ENCODE measurements around the gene ZNF362. TPM values are rescaled to one million over a fixed set of nuclear protein-coding genes. Genes with fewer than 3 reads are reported as not detected.
A peak's percentile ranks its signal among the peaks of the same experiment; 100 is the strongest.

The ZNF362 gene
- total RNA-seq, 1 experiment from 2014 or later, result 26.9 TPM

DNA sequence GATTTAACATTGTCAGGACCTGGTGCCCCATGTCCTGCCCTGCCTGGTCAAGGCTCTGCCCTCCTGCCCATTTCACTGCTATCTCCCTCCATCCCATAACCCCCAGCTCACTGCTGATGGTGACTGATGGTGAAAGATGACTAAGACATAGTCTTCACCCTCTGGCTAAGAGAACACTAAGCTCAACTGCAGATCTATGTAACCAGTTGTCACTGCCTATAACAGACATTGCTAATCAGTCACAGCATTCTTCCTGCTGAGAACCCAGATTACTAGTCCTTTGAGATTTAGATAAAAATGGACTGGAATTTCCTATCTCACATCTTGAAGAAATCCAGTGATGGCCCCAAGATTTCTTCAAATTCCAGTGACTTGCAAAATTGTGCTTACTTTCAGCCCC lies 8.0 kb upstream of the ZNF362 start:
- H3K9me3 Mint-ChIP-seq (ENCODE audit: unreplicated experiment), result peaks cover 10% of the 10 kb centered on the region
- peak overlapping the region; percentile 11 for H3K27ac Mint-ChIP-seq (ENCODE audit: unreplicated experiment)
- no peaks in the 10 kb centered on the region for H3K27me3 Mint-ChIP-seq (ENCODE audit: insufficient read depth, unreplicated experiment)
- peaks cover 18% of the 10 kb centered on the region for H3K4me1 Mint-ChIP-seq (ENCODE audit: low read depth, unreplicated experiment)
- Histone ChIP-seq H3K27me3 (replicated peaks; ENCODE audit: control insufficient read depth, insufficient read depth, low read length) (no peaks in the 10 kb centered on the region), H3K4me1 (peaks cover 51% of the 10 kb centered on the region), H3K9me3 (no peaks in the 10 kb centered on the region), H3K36me3 (ENCODE audit: control insufficient read depth, insufficient read depth, low read length) (no peaks in the 10 kb centered on the region), H3K4me3 (ENCODE audit: low read depth, low read length) (no peak overlapping the region)
- CTCF ChIA-PET, result no interaction called here
- POLR2A ChIA-PET, result no interaction called here
- DNase-seq, result no peak
- intact Hi-C loops (cut with micrococcal nuclease; ENCODE audit: unreplicated experiment), result no loop called here
- BruUV-seq (replicated peaks), result no TSS peak
- no peak overlapping the region for H3K4me3 Mint-ChIP-seq (ENCODE audit: unreplicated experiment)
- TF ChIP-seq, protein P1, sequence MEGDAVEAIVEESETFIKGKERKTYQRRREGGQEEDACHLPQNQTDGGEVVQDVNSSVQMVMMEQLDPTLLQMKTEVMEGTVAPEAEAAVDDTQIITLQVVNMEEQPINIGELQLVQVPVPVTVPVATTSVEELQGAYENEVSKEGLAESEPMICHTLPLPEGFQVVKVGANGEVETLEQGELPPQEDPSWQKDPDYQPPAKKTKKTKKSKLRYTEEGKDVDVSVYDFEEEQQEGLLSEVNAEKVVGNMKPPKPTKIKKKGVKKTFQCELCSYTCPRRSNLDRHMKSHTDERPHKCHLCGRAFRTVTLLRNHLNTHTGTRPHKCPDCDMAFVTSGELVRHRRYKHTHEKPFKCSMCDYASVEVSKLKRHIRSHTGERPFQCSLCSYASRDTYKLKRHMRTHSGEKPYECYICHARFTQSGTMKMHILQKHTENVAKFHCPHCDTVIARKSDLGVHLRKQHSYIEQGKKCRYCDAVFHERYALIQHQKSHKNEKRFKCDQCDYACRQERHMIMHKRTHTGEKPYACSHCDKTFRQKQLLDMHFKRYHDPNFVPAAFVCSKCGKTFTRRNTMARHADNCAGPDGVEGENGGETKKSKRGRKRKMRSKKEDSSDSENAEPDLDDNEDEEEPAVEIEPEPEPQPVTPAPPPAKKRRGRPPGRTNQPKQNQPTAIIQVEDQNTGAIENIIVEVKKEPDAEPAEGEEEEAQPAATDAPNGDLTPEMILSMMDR (IDR thresholded peaks at IDR 0.05; ENCODE audit: insufficient read depth in 1 of 2, low read depth in 1 of 2, low read length in 1 of 2, severe bottlenecking in 1 of 2, unreplicated experiment in 1 of 2), result no peak
- no peaks in the 10 kb centered on the region for H3K36me3 Mint-ChIP-seq (ENCODE audit: insufficient read depth, unreplicated experiment)

DNA sequence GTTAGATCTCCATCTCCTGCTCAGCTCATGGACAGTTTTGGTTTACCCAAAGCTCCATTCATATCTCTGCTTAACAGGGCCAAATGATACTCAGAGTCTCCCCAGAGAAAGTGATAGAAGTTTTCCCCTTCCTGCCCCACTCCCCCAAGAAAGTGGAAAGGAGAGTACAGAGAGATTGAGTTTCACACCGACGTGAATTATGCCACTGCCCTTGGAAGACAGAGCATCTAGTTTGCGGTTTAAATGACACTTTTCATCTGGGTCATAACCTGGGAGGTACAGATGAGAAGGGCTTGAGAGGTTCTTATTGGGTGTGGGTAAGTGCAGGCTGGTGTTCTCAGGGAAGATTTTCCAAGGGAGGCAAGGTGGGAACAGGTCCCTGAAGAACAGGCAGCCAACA lies 6.9 kb upstream of the ZNF362 start:
- no TSS peak for BruUV-seq (replicated peaks)
- no peak overlapping the region for H3K4me3 Mint-ChIP-seq (ENCODE audit: unreplicated experiment)

DNA sequence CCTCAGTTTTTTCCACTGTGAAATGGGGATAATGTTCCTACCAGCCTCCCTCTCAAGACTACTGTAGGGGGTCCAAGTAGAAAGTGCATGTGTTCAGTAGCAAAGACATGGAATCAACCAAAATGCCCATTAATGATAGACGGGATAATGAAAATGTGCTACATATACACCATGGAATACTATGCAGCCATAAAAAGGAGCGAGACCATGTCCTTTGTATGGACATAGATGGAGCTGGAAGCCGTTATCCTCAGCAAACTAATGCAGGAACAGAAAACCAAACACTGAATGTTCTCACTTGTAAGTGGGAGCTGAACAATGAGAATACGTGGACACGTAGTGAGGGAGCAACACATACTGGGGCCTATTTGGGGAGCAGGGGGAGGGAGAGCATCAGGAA lies 6.1 kb upstream of the ZNF362 start:
- Mint-ChIP-seq H3K9me3 (ENCODE audit: unreplicated experiment) (peaks cover 10% of the 10 kb centered on the region), H3K36me3 (ENCODE audit: insufficient read depth, unreplicated experiment) (no peaks in the 10 kb centered on the region), H3K4me1 (ENCODE audit: low read depth, unreplicated experiment) (peaks cover 18% of the 10 kb centered on the region), H3K27me3 (ENCODE audit: insufficient read depth, unreplicated experiment) (no peaks in the 10 kb centered on the region), H3K4me3 (ENCODE audit: unreplicated experiment) (no peak overlapping the region), H3K27ac (ENCODE audit: unreplicated experiment) (no peak overlapping the region)
- peaks cover 40% of the 10 kb centered on the region for H3K4me1 ChIP-seq
- no peak overlapping the region for H3K4me3 ChIP-seq (ENCODE audit: low read depth, low read length)
- H3K9me3 ChIP-seq, result no peaks in the 10 kb centered on the region
- H3K36me3 ChIP-seq (ENCODE audit: control insufficient read depth, insufficient read depth, low read length), result no peaks in the 10 kb centered on the region
- ChIA-PET POLR2A (no interaction called here), CTCF (no interaction called here)
- no peak for DNase-seq
- TF ChIP-seq, protein P1 (IDR thresholded peaks at IDR 0.05; ENCODE audit: insufficient read depth in 1 of 2, low read depth in 1 of 2, low read length in 1 of 2, severe bottlenecking in 1 of 2, unreplicated experiment in 1 of 2), result no peak
- no peaks in the 10 kb centered on the region for H3K27me3 ChIP-seq (replicated peaks; ENCODE audit: control insufficient read depth, insufficient read depth, low read length)
- no TSS peak for BruUV-seq (replicated peaks)
- intact Hi-C loops (cut with micrococcal nuclease; ENCODE audit: unreplicated experiment), result no loop called here

More for the DNA sequence above, 6.9 kb upstream of the ZNF362 start:
- ChIA-PET CTCF (no interaction called here), POLR2A (no interaction called here)
- Histone ChIP-seq H3K4me1 (peaks cover 48% of the 10 kb centered on the region), H3K27me3 (replicated peaks; ENCODE audit: control insufficient read depth, insufficient read depth, low read length) (no peaks in the 10 kb centered on the region), H3K4me3 (ENCODE audit: low read depth, low read length) (no peak overlapping the region), H3K9me3 (no peaks in the 10 kb centered on the region), H3K36me3 (ENCODE audit: control insufficient read depth, insufficient read depth, low read length) (no peaks in the 10 kb centered on the region)
- no peak overlapping the region for H3K27ac Mint-ChIP-seq (ENCODE audit: unreplicated experiment)
- intact Hi-C loops (cut with micrococcal nuclease; ENCODE audit: unreplicated experiment), result no loop called here
- H3K27me3 Mint-ChIP-seq (ENCODE audit: insufficient read depth, unreplicated experiment), result no peaks in the 10 kb centered on the region
- no peak for DNase-seq
- H3K36me3 Mint-ChIP-seq (ENCODE audit: insufficient read depth, unreplicated experiment), result no peaks in the 10 kb centered on the region
- peaks cover 10% of the 10 kb centered on the region for H3K9me3 Mint-ChIP-seq (ENCODE audit: unreplicated experiment)
- H3K4me1 Mint-ChIP-seq (ENCODE audit: low read depth, unreplicated experiment), result peaks cover 18% of the 10 kb centered on the region
- TF ChIP-seq, protein P1 (IDR thresholded peaks at IDR 0.05; ENCODE audit: insufficient read depth in 1 of 2, low read depth in 1 of 2, low read length in 1 of 2, severe bottlenecking in 1 of 2, unreplicated experiment in 1 of 2), result no peak

All from Caco-2 (cell line).